ENCODE data around the gene ZKSCAN3.
"Not testable (repeated sequence)": the region's sequence is repeated elsewhere in the genome, so short reads cannot be mapped to it uniquely, and the experiment has no call there.

The ZKSCAN3 gene

GRCh38 chr6:28377879-28378278 lies 28.1 kb downstream of the ZKSCAN3 start:
- no peak for DNase-seq

DNA sequence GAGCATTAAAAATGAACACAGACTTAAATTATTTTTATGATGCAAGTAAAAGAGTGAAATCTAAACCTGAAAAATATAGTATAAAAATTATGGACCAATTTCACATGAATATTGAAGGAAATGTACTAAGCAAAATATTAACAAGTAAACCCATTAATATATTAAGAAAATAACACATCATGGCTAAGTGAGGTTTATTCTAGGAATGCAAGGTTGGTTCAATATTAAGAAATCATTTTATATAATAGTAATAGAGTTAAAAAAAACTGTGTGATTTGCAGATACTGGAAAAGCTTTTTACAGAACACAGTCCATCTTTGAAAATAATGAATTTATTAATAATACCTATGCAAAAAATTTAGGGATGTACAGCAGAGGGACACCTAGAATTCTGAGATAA lies 28.9 kb downstream of the ZKSCAN3 start:
- DNase-seq: no peak

DNA sequence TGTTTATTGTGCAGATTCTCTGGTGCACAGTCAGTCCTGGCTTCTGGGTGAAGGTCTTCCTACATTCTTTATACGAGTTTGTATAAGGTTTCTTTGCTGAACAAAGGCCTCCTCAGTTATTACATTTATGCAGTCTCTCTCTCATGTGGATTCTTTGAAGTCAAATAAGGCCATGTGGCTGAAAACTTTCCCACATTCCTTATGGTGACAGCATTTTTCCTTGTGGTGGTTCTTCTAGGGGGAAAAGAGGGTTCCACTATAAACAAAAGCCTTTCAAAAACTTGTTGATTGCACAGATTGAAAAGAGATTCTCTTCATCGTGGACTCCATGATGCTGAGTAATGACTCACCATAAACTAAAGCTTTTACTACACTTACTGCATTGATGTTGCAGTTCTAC lies 30.6 kb downstream of the ZKSCAN3 start:
- no peak for DNase-seq

DNA sequence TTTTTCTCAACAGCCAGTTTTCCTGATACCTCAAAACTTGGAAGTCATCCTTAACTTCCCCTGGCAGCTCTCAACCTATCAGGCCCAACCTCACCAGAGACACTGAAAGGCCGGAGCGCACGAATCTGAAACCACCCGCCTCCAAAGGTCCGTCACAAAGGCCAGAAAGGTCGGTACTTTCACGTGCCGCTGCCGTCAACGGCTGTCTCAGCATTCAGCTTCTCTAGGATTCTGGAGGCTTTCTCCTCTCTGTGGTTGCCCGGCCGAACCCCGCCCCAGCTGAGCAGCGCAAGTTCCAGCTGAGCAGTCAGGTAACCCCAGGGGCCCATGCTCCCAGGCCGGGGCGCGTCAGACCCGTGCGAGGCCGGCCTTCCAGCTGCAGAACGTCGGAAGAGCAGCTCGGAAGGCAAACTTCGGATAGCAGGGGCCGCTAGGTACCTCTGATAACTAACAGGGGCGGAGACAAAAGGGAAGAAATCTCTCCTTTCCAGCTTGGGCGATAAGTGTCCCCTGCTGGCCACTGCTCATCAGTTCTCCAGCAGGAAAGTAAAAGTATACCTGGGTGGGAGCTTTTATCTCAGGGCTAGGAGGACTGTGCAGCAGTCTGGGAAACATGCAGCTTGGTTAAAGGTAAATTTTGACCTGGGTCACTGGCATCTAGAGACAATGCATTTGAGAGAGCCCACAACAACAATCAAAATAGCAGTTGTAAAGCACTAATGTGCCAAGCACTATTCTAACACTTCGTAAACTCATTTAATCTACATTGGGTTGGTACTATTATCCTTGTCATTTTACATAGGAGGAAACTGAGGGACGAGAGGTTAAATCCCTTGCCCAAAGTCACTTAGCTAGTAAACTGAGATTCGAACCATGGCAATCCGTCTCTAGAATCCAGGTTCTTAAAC lies 33.7 kb downstream of the ZKSCAN3 start:
- peak; percentile 23 to 51 for DNase-seq

DNA sequence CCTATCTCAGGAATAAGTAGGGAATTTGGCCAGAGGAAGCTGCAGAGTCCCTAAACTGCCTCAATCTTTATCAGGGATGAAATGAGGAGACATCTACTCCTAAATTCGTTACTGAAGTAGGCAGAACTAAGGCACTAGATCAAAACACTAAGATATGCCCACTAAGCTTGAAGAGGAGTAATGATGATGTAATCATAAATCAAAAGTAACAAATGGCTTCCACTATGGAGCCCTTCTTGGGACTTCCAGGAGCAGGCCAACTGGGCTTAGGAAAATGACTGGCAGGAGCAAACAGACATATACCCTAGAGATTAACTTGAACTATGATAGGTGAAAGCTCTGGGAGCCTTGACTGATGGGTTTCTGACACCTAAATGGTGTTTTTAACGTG lies 34.4 kb downstream of the ZKSCAN3 start:
- DNase-seq: no peak

GRCh38 chr6:28390688-28391087 lies 40.9 kb downstream of the ZKSCAN3 start:
- DNase-seq: no peak

- no peak for DNase-seq
Measured at GRCh38 chr6:28393912-28394662, 44.3 kb downstream of the ZKSCAN3 start.

- DNase-seq: no peak
Measured at GRCh38 chr6:28395918-28396317, 46.2 kb downstream of the ZKSCAN3 start.

DNA sequence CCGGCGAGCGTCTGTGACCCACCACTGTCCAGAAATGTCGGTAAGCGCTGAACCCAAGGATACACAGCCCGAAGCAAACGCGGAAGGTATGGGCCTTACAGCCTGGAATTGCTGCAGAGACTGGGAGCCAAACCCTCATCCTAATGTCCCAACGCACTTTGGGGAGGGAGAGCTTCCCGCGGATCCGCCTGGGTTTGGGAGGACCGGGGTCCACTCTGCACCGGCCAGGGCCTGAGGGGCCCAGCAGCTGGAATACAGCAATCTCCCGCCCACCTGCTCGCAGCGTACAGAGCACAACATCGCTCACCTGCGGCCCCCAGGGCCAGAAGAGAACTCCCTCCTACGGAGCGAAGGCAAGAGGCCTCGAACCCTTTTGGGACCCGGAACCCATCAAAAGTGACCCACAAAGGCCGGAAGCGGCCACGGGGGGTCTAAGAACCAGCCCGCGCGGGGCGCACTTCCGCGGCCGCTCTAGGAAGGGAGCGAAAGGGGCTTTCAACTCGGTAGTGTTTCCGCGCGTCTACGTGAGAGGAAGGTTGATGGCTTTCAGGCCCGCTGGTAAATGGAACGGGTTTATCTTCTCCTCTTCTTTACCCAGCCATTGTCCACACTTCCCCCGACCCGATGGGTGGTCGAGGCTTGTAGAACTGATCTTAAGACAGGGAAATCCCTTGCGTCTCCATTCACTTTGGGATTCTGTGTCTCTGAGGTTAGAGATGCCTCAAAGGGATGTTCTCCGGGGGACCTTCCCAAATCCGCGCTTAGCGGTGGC lies 49.8 kb downstream of the ZKSCAN3 start, which contains the start of gene ZSCAN12:
TSS of gene ZSCAN12 (minus strand) at position 398 of the 772 bp plus-strand sequence. CDS start 1,342 bp downstream, outside the sequence.
- peak; percentile 21 to 36 for DNase-seq

DNA sequence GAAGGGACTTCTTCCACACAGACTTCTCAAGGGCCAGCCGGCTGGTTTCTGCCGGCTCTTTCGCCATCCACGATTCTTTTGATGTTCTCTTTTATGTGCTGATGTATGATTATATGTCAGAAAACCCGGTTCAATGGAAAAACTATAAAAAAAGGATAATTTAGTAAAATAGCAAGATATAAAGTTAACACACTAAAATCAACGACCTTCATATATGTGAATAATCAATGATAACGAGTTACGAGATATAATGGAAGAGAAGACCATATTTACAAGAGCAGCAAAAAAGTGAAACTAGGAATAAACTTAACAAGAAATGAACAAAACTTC lies 50.3 kb downstream of the ZKSCAN3 start:
- DNase-seq: no peak

GRCh38 chr6:28401172-28401571 lies 51.4 kb downstream of the ZKSCAN3 start:
- DNase-seq: no peak

DNA sequence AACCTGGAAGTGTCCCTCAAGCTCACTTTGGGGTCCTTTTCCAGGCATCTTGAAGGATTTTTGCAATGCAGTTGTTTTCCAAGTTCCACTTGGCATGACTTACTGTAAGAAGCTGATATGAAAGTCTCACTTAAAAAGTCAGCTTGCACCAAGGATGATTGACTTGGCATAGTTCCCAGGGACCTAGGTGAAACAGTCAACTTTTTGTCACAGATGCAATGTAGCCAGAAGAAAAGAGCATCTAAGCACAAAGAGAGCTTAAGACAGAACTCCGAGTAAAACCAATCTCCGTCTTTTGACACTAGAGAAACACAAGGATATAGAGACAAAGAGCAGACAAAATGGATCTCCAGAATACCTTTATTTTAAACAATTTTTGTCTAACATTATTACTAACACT lies 52.5 kb downstream of the ZKSCAN3 start:
- DNase-seq: no peak

DNA sequence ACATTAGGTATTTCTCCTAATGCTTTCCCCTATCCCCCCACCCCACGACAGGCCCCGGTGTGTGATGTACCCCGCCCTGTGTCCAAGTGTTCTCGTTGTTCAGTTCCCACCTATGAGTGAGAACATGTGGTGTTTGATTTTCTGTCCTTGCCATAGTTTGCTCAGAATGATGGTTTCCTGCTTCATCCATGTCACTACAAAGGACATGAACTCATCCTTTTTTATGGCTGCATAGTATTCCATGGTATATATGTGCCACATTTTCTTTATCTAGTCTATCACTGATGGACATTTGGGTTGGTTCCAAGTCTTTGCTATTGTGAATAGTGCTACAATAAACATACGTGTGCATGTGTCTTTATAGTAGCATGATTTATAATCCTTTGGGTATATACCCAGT lies 54.2 kb downstream of the ZKSCAN3 start:
- DNase-seq: not testable (repeated sequence)

- no peak for DNase-seq
Measured at GRCh38 chr6:28407401-28407800, 57.7 kb downstream of the ZKSCAN3 start.

DNA sequence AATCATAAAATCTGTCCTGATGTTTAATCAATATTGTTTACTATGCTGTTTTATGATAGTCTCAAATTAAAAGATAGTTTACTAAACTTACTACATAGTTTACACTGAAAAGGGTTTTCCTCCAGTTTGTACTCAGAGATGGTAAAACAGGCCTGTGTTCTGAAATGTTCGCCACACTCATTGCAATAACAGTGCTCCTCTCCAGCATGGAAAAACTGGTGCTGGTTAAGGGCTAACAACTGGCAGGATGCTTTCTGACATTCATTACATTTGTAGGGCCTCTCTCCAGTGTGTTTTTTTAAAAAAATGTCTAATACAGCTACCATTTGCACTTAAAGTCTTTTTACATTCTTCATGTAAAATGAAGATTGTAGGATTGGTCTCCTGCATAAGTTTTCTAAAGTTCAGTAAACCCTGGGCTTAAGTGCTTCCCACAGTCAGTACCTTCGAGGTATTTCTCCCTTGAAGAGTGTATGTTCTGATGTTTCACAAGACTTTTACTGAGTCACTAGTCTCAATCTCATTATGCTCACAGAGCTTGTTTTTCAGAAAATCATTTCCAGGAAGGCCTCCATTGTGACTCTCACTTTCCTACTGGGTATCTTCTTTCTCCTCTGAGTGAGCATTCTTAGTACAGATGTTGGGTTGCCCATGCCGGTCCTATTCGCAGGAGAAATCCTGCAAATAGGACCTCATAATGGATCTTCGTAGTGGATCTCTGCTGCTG lies 58.5 kb downstream of the ZKSCAN3 start:
- no peak for DNase-seq

GRCh38 chr6:28410767-28411166 lies 61.0 kb downstream of the ZKSCAN3 start:
- no peak for DNase-seq

- DNase-seq: no peak
Measured at GRCh38 chr6:28413681-28414080, 63.9 kb downstream of the ZKSCAN3 start.

All from NCI-H187 (cell line).